ENCODE data around the gene CLEC18B.
"Not testable (repeated sequence)": the region's sequence is repeated elsewhere in the genome, so short reads cannot be mapped to it uniquely, and the experiment has no call there.

CLEC18B gene

GRCh38 chr16:74404148-74404933 is 16.9 kb downstream of the CLEC18B start:
- not testable (repeated sequence) for DNase-seq

- not testable (repeated sequence) for DNase-seq
Measured at GRCh38 chr16:74400238-74400637, 21.0 kb downstream of the CLEC18B start.

- DNase-seq = not testable (repeated sequence)
Measured at GRCh38 chr16:74398212-74398895, 22.9 kb downstream of the CLEC18B start.

- DNase-seq = not testable (repeated sequence)
Measured at GRCh38 chr16:74396521-74397017, 24.7 kb downstream of the CLEC18B start.

- DNase-seq = not testable (repeated sequence)
Measured at GRCh38 chr16:74394604-74395003, 26.7 kb downstream of the CLEC18B start.

GRCh38 chr16:74394131-74394530 is 27.1 kb downstream of the CLEC18B start:
- DNase-seq = not testable (repeated sequence)

GRCh38 chr16:74391454-74392050 is 29.7 kb downstream of the CLEC18B start:
- not testable (repeated sequence) for DNase-seq

- DNase-seq = not testable (repeated sequence)
Measured at GRCh38 chr16:74382339-74383034, 38.8 kb downstream of the CLEC18B start.

GRCh38 chr16:74373847-74374184 is 47.5 kb downstream of the CLEC18B start:
- DNase-seq = not testable (repeated sequence)

GRCh38 chr16:74372953-74373846 is 48.1 kb downstream of the CLEC18B start:
- DNase-seq = no peak

- no peak for DNase-seq
Measured at GRCh38 chr16:74372369-74372768, 48.9 kb downstream of the CLEC18B start.

- not testable (repeated sequence) for DNase-seq
Measured at GRCh38 chr16:74370338-74371135, 50.7 kb downstream of the CLEC18B start.

GRCh38 chr16:74368002-74368911 is 53.0 kb downstream of the CLEC18B start:
- peak; percentile 18 for DNase-seq

GRCh38 chr16:74367469-74368001 is 53.7 kb downstream of the CLEC18B start:
- not testable (repeated sequence) for DNase-seq

GRCh38 chr16:74361646-74362610 is 59.4 kb downstream of the CLEC18B start:
- DNase-seq = not testable (repeated sequence)
